HG03159 (cell line): ENCODE results near the gene GABRE.
"Not testable (repeated sequence)": the region's sequence is repeated elsewhere in the genome, so short reads cannot be mapped to it uniquely, and the experiment has no call there.

Source experiments
- ATAC-seq: cut with Tn5 transposase; IDR thresholded peaks from one replicate; pipeline ENCODE4 v1.9.1; 2021; ENCODE audit warnings: mild to moderate bottlenecking, moderate library complexity; ENCODE audit not compliant: unreplicated experiment

GABRE gene

DNA sequence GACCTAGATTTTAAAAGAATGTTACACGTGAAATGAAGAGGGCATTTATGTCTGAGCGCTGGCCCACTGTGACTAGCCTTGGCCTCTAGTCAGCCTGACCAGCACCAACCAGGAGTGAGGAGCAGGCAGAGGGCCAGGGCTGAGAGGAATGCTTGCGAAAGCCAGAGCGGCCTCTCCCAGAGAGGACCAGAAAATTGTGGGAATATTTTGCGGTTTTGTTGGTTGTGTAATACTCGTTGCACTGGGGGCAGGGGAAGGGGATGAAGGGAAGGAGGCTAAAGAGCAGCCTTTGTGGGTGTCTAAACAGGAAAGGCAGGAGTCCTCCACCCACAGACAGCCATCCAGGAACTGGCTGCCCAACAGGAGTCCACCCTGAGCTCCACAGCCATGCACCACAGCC, 3.8 kb downstream of the GABRE start:
- ATAC-seq = no peak

DNA sequence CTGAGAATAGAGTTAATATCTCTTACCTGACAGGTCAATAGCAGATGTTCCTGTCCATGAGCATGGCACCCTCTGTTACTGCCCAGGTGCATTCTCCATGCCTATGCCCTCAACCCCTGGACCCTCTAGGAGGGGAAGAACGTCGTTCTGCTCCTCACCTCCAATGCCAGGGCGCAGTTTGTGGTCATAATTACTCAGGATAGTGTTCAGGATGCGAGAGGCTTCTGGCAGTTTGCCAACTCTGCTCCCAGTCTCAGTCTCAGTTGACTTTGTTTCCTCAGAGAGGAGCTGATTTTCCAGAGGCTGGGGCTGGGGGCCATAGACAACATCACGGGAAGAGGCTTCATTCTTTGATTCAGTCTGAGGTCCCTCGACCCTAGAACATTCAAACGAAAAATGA, 4.4 kb downstream of the GABRE start:
- ATAC-seq = no peak

DNA sequence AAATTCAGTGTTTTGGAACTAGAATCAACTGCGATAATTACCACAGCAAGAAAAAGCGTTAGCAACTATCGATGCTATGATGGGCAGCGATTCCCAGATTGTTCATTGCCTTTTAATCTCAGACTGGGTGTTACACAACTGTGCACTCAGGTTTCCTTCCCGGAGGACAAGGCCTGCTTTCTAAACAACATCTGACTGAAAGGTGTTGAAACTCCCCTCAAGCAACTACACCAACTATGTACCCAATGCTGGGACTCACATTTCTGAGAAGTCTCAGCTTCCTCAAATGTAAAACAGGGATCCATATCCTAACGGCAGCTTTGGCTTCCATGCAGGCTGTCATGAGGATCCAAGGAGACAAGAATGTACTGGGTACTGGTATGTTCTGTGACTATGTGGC, 8.2 kb downstream of the GABRE start:
- ATAC-seq = no peak

DNA sequence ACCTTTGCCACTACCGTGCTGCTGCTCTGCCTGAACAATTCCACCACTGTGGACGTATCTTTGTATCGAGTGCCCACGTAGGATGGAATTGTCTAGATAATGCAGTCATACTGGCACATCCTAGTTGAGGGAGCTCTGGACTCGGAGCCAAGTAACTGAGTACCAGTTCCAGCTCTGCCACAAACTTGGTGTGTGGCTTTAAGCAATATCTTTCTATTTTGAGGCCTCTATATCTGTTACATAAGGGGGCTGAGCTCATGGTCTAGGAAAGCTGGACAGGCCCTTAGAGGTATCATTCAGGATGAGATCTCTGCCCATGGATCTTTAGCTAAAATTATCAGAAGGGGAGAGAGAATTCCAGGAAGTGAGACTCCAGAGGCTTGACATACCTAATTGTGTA, 12.4 kb downstream of the GABRE start:
- ATAC-seq = no peak

DNA sequence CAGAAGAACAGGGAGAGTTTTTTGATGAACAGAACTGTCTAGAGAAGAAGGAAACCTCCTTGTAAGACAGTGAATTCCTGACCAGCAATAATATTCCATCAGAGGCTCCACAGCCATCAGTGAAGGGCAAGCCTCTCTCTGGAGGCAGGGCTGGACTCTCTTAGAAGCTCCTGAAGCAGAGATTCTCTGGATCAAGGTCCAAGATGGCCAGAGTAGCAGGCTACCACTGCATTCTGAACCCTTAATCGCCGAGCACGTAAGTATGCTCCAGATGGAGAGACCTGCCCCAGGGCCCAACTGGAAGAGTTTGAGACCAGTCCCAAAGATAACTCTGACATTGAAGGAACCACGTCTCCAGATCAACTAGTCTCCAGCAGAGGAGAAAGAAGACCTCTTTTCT, 16.4 kb downstream of the GABRE start:
- ATAC-seq = no peak

DNA sequence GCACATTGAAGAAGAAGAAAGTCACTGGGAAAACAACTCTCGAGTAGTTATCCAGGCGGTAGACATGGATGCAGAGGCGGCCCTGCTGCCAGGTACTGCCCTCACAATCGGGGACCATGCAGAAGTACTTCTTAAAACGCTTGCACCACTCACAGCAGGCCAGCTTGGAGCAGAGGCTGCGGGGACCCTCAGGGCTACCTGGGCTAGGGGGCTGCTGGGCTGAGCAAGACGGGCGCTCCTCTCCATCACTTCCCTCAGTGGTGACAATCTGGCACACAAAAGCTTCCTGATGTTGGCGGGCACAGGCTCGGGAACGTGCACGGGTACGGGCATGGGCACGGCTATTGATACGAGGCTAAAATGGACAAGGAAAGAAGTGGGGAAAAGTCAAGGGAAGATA, 19.7 kb downstream of the GABRE start:
- ATAC-seq = no peak

DNA sequence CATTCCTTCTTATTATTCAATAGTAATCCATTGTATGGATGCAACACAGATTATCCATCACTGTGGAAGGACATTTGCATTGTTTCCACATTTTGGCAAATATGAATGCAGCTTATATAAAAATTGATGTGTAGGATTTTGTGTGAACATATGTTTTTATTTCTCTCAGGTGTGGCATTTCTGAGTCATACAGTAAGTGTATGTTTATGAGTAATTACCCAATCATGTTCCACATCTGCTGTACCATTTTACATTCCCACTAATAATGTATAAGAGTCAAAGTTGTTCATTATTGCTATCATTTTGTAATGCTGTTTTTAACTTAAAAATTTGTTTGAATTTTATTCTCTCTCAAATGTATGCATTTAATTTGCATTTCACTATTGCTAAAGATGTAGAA, 36.3 kb downstream of the GABRE start:
- no peak for ATAC-seq

DNA sequence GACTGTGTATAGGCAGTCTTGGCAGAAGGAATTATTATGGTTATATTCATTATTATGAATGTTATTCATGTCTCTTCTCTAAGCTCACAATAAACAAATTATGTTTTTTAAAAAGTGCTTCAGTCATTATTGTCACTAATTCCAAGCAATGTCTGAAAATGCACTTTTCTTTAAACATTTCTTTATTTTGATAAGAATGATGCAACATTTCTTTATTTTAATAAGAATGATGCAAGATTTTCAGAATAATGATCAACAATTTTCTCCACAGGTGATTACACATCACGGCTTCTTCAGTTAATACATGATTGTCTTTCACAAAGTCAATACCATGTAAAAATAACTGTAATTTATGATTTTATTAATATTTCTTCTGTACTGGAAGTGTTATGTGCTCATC, 39.1 kb downstream of the GABRE start:
- ATAC-seq = no peak

DNA sequence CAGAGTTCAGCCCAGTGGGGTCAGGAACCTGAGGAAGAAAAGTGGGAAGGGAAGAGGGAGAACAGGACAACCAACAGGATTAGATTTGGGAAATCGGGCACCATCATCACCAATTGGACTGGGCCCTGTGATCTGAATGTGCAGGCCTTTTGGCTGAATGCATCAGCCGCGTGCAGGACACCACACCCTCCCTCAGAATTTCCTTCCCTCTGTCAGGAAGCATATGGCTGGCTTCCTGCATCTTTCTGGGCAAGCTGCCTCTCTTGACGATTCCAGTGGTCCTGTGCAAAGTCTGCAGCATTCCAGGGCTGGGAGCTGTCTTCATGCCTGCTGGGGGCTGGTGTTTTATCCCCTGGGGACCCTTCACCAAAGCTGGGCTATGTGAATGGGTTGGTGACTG, 45.4 kb downstream of the GABRE start:
- ATAC-seq = no peak

DNA sequence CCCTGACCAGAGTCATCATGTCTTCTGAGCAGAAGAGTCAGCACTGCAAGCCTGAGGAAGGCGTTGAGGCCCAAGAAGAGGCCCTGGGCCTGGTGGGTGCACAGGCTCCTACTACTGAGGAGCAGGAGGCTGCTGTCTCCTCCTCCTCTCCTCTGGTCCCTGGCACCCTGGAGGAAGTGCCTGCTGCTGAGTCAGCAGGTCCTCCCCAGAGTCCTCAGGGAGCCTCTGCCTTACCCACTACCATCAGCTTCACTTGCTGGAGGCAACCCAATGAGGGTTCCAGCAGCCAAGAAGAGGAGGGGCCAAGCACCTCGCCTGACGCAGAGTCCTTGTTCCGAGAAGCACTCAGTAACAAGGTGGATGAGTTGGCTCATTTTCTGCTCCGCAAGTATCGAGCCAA, 50.8 kb downstream of the GABRE start:
- no peak for ATAC-seq

DNA sequence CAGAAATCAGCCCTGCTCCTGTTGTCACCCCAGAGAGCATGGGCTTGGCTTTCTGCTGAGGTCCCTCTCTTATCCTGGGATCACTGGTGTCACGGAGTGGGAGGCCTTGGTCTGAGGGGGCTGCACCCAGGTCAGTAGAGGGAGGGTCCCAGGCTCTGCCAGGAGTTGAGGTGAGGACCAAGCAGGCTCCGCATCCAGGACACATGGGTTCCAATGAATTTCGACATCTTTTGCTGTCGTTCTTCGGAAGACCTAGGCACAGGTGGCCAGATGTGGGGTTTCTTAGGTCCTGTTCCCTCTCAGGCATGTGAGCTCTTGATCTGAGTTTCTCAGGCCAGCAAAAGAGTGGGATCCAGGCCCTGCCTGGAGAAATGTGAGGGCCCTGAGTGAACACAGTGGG, 51.8 kb downstream of the GABRE start:
- ATAC-seq = no peak

DNA sequence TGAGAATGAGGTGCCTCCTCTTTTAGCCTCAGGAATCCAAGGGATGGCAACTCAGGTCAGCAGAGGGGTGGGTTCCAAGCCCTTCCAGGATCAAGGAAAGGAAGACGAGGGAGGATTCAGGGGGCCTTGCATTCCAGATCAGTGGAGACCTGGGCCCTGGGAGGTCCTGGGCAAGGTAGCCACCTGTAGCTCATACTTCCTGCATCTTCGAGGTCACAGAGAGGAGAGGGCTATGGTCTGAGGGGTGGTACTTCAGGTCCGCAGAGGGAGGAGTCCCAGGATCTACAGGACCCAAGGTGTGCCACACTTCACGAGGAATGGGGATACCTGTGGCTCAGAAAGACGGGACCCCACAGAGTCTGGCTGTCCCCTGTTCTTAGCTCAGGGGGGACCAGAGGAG, 52.6 kb downstream of the GABRE start:
- no peak for ATAC-seq

DNA sequence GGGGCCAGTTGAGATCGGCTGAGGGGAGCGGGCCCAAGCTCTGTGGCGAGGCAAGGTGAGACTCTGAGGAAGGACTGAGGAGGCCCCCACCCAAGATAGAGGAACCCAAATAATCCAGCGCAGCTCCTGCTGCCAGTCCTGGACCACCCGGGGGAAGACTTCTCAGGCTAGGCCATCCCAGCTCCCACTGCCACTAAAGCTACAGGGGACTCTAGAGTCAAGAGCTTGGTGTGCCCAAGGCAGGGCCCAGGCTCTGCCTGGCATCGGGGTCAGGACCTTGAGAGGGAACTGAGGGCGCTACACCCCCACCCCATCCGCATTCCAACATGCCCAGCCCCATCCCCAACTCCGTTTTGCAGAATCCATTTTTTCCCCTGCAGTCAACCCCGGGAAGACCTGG, 53.2 kb downstream of the GABRE start:
- ATAC-seq = no peak

DNA sequence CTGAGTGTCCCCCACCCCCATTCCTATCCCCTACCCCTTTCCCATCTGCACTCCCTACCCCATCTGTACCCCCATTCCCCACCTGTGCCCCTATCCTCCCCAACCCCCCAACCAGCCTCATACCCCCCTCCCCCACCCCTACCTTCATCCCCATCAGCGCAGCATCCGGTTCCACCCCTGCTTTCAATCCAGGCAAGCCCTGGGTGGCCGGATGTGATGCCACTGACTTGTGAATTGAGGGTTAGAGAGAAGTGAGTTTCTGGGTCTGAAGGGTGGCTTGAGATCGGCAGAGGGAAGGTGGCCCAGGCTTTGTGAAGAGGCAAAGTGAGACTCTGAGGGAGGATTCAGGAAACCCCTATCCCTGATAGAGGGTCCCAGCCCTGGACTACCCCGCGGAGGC, 53.9 kb downstream of the GABRE start:
- ATAC-seq = no peak

DNA sequence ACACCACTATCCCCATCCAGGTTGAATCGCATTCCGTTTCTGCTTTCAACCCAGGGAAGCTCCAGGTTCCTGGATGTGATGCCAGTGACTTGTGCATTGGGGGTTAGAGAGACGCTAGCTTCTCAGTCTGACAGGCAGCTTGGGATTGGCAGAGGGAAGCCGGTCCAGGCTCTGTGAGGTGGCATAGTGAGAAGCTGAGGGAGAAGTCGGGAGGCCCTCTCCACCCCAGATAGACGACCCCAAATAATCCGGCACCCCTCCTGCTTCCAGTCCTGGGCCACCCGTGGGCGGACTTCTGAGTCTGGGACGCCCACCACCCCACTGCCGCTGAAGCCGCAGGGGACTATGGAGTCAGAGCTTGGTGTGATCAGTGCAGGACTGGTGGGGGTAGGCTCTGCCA, 54.4 kb downstream of the GABRE start:
- ATAC-seq = no peak

DNA sequence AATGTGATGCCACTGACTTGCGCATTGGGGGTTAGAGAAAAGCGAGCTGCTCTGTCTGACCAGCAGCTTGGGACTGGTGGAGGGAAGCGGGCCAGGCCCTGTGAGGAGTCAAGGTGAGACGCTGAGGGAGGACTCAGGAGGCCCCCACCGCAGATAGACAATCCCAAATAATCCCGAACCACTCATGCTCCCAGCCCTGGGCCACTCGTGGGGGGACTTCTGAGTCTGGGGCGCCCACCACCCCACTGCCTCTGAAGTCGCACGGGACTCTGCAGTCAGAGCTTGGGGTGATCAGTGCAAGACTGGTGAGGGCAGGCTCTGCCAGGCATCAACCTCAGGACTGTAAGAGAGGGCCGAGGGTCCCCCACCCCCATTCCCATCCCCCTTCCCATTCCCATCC, 54.9 kb downstream of the GABRE start:
- no peak for ATAC-seq

DNA sequence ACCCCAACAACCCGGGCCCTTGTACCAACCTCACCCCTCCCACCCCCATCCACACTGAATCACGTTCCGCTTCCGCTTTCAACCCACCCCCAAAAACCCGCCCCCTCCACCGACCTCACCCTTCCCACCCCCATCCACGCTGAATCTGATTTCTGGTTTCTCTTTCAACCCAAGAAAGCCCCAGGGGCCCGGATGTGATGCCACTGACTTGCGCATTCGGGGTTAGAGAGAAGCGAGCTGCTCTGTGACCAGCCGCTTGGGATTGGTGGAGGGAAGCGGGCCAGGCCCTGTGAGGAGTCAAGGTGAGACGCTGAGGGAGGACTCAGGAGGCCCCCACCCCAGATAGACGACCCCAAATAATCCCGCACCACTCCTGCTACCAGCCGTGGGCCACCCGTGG, 55.7 kb downstream of the GABRE start:
- not testable (repeated sequence) for ATAC-seq

DNA sequence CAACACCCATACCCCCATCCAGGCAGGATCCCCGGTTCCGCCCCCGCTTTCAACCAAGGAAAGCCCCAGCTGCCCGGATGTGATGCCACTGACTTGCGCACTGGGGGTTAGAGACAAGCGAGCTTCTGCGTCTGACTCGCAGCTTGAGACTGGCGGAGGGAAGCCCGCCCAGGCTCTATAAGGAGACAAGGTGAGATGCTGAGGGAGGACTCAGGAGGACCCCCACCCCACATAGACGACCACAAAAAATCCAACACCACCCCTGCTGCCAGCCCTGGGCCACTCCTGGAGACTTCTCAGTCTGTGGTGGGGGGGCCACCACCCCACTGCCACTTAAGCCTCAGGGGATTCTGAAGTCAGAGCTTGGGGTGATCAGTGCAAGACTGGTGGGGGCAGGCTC, 61.7 kb downstream of the GABRE start, which contains the start of gene MAGEA4:
MAGEA4 (plus strand) TSS at position 110 of the 400 bp plus-strand sequence. CDS start 10,776 bp downstream, outside the sequence.
- no peak for ATAC-seq

DNA sequence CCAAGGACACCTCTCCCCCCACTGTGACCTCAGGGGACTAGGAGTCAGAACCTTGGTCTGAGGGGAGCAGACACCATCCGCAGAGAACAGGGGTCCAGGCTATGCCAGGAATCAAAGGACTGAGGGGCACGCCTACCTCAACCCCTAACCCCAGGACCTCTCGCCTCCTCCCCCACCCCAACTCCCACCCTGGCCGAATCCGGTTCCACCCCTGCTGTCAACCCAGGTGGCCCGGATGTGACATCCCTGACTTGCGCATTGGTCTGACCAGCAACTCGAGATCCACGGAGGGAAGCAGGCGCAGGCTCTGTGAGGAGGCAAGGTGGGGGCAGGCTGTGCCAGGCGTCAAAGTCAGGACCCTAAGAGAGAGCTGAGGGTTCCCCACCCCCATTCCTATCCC, 62.3 kb downstream of the GABRE start:
- no peak for ATAC-seq

DNA sequence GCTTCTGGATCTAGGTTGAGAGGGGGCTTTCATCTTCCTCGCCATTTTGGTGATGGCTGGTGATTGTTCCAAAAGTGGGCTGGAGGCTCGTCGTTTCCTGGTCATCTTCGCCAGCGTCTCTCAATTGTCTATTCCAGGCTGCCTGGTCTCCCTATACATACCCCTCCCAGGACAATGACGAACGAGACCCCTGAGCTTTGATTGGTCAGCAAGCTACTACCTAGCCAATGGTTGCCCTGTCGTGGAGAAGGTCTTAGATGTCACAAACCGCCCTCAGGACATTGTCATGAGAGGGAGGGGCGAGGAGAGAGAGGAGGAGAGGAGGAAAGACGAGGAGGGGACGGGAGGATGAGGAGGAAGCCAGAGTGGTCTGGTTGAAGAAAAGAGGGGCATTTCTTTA, 69.5 kb downstream of the GABRE start:
- ATAC-seq = no peak
